Ovary (tissue), 9 donors: Measurements from ENCODE around the gene CENPP. TPM values are rescaled to one million over a fixed set of nuclear protein-coding genes. Genes with fewer than 3 reads are reported as not detected.

Source experiments
- DNase-seq, 5 donors: peaks; one replicate each; pipeline ENCODE4 v3.0.0-alpha.2; 2019 to 2020
- H3K27ac ChIP-seq, 2 donors: fragments of 200-600 bp; one replicate each; pipeline versions ENCODE4 v1.5.1 to v1.8.0; 2019 to 2022
- H3K27me3 ChIP-seq: fragments of 200-600 bp; one replicate; pipeline ENCODE4 v1.8.0; 2022
- H3K36me3 ChIP-seq: fragments of 200-600 bp; sonication (generic); one replicate; pipeline ENCODE4 v1.5.1; 2019
- H3K4me1 ChIP-seq: one replicate; pipeline ENCODE4 v1.8.1; 2013; ENCODE audit warnings: mild to moderate bottlenecking, moderate library complexity; ENCODE audit not compliant: insufficient read depth
- H3K4me3 ChIP-seq: fragments of 200-600 bp; sonication (generic); one replicate; pipeline ENCODE4 v1.5.1; 2017
- H3K9me3 ChIP-seq, 2 donors: fragments of 200-600 bp in 1 of 2; sonication (generic) in 1 of 2; one replicate each; pipeline versions ENCODE4 v1.5.1 to v1.8.1; 2013 to 2019; ENCODE audit warnings: mild to moderate bottlenecking in 1 of 2, moderate library complexity in 1 of 2
- EP300 ChIP-seq: sonication (generic); formaldehyde crosslinking; IDR thresholded peaks from one replicate; pipeline ENCODE4 v1.6.1; 2017; ENCODE audit warnings: antibody characterized with exemption
- POLR2A ChIP-seq: fragments of 450-650 bp; IDR thresholded peaks from one replicate; pipeline ENCODE4 v1.6.1; 2017; ENCODE audit warnings: antibody characterized with exemption, mild to moderate bottlenecking, moderate library complexity
- WGBS, 3 donors: extraction: QIAGEN DNeasy Blood & Tissue Kit in 1 of 3; methylation state at CpG; one replicate each; pipeline versions ENCODE4 v1.1.5 to v1.1.7; 2013 to 2017; 5-methylcytosine and 5-hydroxymethylcytosine counted together
- intact Hi-C, 4 donors: fragments of 100-400 bp; cut with DNase I; formaldehyde crosslinking; loops; one replicate each; pipeline versions ENCODE4 v1.11.0 to v1.15.1; 2022 to 2023
- polyA plus RNA-seq, 2 donors: library from polyadenylated mRNA; stranded (reverse); fragments of 200-250 nt in 1 of 2; fragments of 350-450 nt in 1 of 2; fragmentation: Illumina TruSeq in 1 of 2; extraction: RNeasy Lipid Tissue Mini Kit (QIAGEN cat#74804) in 1 of 2; gene quantifications; one replicate each; pipeline ENCODE4 v1.2.3, GENCODE V29; 2013 to 2014
- total RNA-seq, 7 donors: library from RNA; depleted of rRNA in 2 of 7; stranded (reverse); fragments of >200 nt in 2 of 7; fragmentation: NEBNext Ultra II Directional in 3 of 7; extraction: Animal tissue kit (Norgen Biotek cat#: 25700) in 3 of 7; gene quantifications; one replicate each; pipeline versions ENCODE4 v1.1.0 to v1.2.4, GENCODE V29; 2016 to 2023
- TF ChIP-seq, protein P1 (sequence below), 3 donors: fragments of 450-650 bp in 2 of 3; fragments of 200-600 bp in 1 of 3; IDR thresholded peaks; one replicate each; pipeline versions ENCODE4 v1.5.1 to v1.8.0; 2016 to 2022; ENCODE audit warnings: antibody characterized with exemption in 3 of 3, mild to moderate bottlenecking in 1 of 3
- donor health status: DM: no; HTN: no; CAD: no; lungs with moderate emphysema.
- donor health status: DM: no; HTN: no; CAD: no.
- donor health status: Bipolar disorder and iron deficiency.
- donor health status: DM: yes; HTN: yes; CAD: no.
- donor health status: DM: no; HTN: no; CAD: no.
- donor health status: DM: yes; HTN: yes; CAD: no.

Gene CENPP
- total and polyA plus RNA-seq, 9 donors = 1.4 to 9.5 (median 5.8) TPM

DNA sequence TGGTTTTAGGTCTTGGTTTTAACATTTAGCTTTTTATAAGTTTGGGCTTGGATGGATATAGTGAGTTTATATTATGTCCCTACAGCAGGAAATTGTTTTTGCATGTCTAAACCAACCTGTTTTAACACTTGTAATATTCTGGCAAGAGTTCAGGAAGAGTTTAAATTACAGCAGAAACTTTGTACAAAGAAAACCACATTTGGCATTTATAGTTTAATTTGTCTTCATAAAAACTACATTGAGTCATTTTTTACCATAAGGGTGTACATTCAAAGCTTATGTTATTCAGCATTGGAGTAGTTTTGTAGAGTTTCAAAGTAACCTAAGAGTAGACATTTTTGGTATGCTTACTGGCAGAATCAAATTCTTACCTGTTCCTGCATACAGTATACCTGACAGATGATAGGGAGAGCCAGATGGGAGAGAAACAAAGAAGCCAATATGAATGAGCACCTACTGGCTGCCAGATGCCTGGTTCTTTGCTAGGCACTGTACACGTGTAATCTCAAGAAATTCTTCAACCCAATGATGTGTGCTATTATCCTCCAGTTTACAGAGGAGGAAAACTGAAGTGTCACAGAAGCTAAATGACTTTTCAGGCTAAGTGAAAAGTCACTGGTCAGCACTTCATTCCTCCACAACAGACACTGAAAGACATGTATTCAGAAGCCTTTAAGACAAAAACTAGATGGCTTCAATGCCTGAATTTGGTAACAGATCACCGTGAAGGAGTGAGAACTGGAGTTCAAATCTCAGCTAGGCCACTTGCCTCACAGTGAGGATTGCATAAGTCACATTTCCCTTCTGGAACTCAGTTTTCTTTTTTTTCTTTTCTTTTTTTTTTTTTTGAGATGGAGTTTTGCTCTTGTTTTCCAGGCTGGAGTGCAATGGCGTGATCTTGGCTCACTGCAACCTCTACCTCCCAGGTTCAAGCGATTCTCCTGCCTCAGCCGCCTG is 235.9 kb downstream of the CENPP start:
- DNase-seq = no peak
- Histone ChIP-seq H3K36me3 (no peaks in the 10 kb centered on the region), H3K4me1 (peaks cover 5% of the 10 kb centered on the region), H3K9me3 (no peaks in the 10 kb centered on the region), H3K4me3 (no peak overlapping the region), H3K27ac (no peak overlapping the region), H3K27me3 (no peaks in the 10 kb centered on the region)
- WGBS, 3 donors = 88 to 96% (median 91%) methylated on average over 5 of the region's 5 CpGs
- intact Hi-C loops = no loop called here
- no peak for TF ChIP-seq EP300
- TF ChIP-seq, protein P1, sequence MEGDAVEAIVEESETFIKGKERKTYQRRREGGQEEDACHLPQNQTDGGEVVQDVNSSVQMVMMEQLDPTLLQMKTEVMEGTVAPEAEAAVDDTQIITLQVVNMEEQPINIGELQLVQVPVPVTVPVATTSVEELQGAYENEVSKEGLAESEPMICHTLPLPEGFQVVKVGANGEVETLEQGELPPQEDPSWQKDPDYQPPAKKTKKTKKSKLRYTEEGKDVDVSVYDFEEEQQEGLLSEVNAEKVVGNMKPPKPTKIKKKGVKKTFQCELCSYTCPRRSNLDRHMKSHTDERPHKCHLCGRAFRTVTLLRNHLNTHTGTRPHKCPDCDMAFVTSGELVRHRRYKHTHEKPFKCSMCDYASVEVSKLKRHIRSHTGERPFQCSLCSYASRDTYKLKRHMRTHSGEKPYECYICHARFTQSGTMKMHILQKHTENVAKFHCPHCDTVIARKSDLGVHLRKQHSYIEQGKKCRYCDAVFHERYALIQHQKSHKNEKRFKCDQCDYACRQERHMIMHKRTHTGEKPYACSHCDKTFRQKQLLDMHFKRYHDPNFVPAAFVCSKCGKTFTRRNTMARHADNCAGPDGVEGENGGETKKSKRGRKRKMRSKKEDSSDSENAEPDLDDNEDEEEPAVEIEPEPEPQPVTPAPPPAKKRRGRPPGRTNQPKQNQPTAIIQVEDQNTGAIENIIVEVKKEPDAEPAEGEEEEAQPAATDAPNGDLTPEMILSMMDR (IDR thresholded peaks at IDR 0.05) = no peak
- TF ChIP-seq POLR2A = no peak

DNA sequence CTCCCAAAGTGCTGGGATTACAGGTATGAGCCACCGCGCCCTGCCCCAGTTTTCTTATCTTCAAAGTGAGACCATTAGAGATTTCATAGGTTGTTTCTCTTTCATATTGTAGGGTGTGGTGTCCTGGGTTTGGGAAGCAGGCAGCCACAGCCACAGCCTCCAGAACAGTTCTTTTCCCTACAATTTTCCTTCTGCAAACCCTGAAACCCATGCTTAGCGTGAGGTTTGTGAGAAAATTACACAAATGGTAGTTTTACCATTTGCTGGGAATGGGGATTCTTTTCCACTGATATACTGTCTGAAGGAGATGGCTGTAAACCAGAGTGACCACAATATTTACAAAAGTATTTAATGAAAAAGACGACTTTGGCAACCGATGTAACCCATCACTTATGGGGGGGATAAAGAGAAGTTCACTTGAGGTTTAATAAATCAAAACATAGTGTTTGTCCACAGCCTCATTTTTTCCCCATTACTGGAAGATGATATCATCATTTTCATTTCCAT is 236.8 kb downstream of the CENPP start:
- intact Hi-C loops = no loop called here
- DNase-seq = no peak
- no peak overlapping the region for H3K27ac ChIP-seq

GRCh38 chr9:92563116-92564100 is 237.7 kb downstream of the CENPP start:
- 40 to 53% (median 42%) methylated on average over 3 of the region's 3 CpGs for WGBS, 3 donors
- peaks cover 5% of the 10 kb centered on the region for H3K4me1 ChIP-seq
- no peaks in the 10 kb centered on the region for H3K9me3 ChIP-seq
- intact Hi-C loops = no loop called here
- no peaks in the 10 kb centered on the region for H3K27me3 ChIP-seq
- no peak for DNase-seq
- no peaks in the 10 kb centered on the region for H3K36me3 ChIP-seq
- no peak overlapping the region for H3K27ac ChIP-seq
- TF ChIP-seq, protein P1 (IDR thresholded peaks at IDR 0.05) = no peak
- TF ChIP-seq POLR2A (no peak), EP300 (no peak)
- no peak overlapping the region for H3K4me3 ChIP-seq

More for the DNA sequence above, 236.8 kb downstream of the CENPP start:
- no peaks in the 10 kb centered on the region for H3K27me3 ChIP-seq
- peaks cover 5% of the 10 kb centered on the region for H3K4me1 ChIP-seq
- TF ChIP-seq POLR2A = no peak
- TF ChIP-seq EP300 = no peak
- TF ChIP-seq, protein P1 (IDR thresholded peaks at IDR 0.05) = no peak
- H3K9me3 ChIP-seq = no peaks in the 10 kb centered on the region
- H3K36me3 ChIP-seq = no peaks in the 10 kb centered on the region
- H3K4me3 ChIP-seq = no peak overlapping the region
- WGBS, 3 donors = 56 to 59% (median 56%) methylated on average over 5 of the region's 5 CpGs

DNA sequence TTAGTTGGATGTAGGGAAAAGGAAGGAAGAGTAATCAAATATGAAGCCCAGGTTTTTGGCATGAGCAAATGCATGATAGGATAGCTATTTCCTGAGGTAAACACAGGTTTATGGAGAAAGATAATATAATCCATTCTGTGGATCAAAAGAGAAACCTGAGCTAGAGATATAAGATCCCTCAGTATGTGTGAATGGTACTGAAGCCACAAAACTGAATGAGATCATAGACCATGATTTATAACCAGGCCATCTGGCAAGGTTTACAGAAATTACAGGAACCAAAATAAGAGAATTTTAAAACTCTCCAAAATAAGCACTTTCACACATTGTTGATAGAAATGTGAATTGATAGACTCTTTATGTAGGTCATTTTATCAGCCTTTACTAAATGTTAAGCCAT is 238.8 kb downstream of the CENPP start:
- no peaks in the 10 kb centered on the region for H3K9me3 ChIP-seq
- H3K36me3 ChIP-seq = no peaks in the 10 kb centered on the region
- intact Hi-C loops = no loop called here
- H3K4me3 ChIP-seq = no peak overlapping the region
- no peak for TF ChIP-seq EP300
- TF ChIP-seq, protein P1 (IDR thresholded peaks at IDR 0.05) = no peak
- TF ChIP-seq POLR2A = no peak
- no peak overlapping the region for H3K27ac ChIP-seq
- peaks cover 5% of the 10 kb centered on the region for H3K4me1 ChIP-seq
- no peak for DNase-seq
- H3K27me3 ChIP-seq = no peaks in the 10 kb centered on the region
